Activated CD8-positive, alpha-beta memory T cell treated with anti-CD3 and anti-CD28 coated beads, Interleukin-2, amount 50 U/mL, for 1 hour (primary cell): Measurements from ENCODE around the gene FBXO30.

Experiments used
- DNase-seq: peaks from one replicate; pipeline ENCODE4 v3.0.0-alpha.2; 2020; ENCODE audit errors: extremely low read depth

FBXO30 gene

DNA sequence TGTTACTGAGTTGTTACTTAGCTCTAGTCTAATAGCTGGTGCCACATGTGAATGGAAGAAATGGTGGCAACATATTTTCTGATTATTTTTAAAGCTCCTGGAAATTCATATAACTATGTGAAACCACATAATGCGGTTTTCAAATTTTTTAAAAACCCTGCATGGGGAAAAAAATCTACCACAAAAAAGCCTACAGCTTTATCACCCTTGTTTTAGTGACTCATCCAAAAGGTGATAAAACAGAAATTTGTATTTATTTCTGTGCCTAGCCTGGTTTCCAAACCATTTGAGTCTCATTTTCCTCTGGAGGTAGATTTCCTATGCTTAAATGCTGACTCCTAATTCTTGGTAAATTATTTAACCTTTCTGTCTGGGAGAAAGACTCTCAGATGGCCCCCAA, 5.4 kb upstream of the FBXO30 start:
- no peak for DNase-seq

GRCh38 chr6:145818796-145819195, 4.2 kb upstream of the FBXO30 start:
- no peak for DNase-seq

DNA sequence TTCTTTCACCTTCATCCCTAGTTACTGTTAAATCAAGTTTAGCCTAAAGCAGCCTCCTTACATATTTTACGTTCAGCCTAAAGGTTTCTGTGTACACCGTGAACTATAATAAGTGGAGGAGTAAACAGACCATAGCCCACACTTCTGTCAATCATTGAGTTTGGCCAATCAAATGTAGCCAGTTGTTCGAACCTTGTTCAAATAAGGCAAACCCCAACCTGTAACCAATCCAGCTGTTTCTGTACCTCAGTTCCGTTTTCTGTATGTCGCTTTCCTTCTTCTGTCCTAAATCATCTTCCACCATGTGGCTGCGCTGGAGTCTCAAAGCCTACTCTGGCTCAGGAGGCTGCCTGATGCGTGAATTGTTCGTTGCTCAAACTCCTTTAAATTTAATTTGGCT, 1.8 kb upstream of the FBXO30 start:
- DNase-seq: no peak

GRCh38 chr6:145815309-145816274, 997 bp upstream of the FBXO30 start:
- DNase-seq: no peak

DNA sequence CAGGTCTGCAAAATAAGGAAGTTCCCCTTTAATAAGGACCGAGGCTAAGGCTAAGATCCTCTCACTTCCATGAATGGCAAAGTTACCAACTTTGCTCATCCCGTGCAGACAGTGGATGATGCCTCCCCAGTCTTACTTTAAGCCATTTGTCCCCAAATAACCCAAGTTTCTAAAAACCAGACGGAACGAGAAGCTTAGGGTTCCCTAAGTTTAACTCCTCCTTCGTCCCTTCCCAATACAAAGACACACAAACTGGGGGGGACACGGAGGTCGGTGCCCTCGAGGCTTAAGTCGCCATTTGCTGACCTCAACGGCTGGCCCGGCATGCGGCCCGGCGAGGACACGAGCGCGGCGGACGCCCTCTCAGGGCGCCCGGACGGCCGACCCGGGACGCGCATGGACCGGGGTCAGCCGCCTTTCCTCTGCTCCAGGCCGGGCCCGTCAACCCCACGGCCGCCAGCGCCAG, 527 bp downstream of the FBXO30 start:
- no peak for DNase-seq

DNA sequence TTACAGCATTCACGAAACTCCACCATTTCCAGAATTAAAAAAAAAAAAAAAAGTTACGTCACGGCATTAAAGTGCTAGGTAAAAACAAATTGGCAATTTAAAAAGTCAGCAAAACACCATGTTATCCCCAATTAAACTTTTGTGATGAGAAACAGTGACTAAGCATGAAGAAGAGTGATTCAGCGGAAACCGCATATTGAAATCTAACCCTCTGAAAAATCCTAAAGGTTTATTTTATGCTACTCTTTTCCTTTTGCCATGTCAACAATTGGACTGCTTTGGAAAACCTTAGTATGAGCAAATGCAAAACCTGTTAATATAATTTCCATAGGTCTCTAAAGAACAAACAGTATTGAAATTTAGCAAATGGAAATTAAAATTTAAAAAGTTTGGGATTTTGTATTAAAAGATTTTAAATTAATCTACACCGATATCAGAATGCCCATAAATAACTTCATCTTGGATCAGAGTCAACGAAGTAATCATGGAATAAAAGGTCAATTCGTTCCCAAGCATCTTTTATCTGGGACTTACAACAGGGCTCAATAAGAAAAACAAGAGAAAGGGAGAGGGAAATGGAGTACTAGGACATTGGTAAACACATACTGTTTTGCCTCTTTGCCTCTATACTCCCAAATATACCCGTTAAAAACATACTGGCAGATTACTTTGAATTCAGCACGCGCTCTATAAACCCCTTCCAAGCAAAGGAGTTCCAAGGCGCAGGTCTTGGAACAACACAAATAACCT, 1.1 kb downstream of the FBXO30 start:
- DNase-seq: no peak

- no peak for DNase-seq
Measured at GRCh38 chr6:145811741-145812140, 2.9 kb downstream of the FBXO30 start.

- no peak for DNase-seq
Measured at GRCh38 chr6:145809785-145810184, 4.8 kb downstream of the FBXO30 start.

DNA sequence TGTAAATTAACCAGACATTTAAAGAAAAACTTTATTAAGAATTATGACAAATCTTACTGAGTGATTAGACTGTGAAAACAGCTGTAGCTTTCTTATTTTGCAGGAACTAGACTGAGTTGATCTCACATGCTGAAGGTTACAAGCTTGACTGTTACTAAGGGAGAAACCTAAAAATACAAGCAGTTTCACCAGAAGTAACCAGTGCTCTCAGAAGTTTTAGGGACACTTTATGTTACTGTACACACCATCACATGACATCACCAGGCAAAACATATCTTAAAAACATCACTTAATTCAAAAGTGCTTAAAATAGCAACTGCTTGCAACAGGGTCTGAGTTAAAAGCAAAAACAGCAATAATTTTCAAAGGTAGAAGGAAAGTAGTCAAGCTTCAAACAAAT, 5.4 kb downstream of the FBXO30 start:
- DNase-seq: no peak

- no peak for DNase-seq
Measured at GRCh38 chr6:145808239-145808638, 6.4 kb downstream of the FBXO30 start.

DNA sequence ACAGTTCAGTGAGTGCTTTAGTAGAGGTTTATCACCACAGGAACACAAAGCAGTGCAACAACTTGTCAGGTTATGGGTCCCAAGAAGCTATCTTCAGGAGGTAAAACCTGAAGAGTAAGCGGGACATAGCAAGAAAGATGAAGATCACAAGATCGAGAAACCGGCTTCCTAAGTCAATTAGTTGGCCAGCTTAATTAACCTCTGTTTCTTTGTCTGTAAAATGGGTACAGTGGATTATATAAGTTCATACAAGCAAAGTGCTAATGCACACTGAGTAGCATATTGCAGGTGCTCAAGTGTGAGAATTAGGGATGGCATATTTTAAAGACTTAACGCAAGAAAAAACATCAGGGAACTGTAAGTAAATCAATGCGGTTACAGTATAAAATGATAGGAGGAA, 12.5 kb downstream of the FBXO30 start:
- no peak for DNase-seq

GRCh38 chr6:145801021-145801420, 13.6 kb downstream of the FBXO30 start:
- no peak for DNase-seq

DNA sequence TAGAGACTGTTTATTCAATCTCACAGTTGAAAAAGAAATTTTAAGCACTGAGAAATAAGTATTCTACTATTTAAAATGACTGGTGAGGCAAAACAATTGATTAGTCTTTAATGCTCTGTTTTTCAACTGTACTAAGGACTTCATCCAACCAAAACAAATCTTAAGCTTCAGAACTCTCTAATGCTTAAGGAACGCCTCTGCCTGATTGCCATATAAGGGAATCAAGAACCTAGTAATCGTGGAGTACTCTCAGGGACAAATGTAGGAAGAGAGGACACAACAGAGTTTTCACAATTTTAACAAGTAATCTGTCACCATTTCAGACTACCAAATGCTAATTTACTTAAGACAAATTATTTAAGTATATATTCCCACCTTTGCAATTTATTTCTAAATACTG, 16.1 kb downstream of the FBXO30 start:
- DNase-seq: no peak

GRCh38 chr6:145789443-145789842, 25.2 kb downstream of the FBXO30 start:
- no peak for DNase-seq

DNA sequence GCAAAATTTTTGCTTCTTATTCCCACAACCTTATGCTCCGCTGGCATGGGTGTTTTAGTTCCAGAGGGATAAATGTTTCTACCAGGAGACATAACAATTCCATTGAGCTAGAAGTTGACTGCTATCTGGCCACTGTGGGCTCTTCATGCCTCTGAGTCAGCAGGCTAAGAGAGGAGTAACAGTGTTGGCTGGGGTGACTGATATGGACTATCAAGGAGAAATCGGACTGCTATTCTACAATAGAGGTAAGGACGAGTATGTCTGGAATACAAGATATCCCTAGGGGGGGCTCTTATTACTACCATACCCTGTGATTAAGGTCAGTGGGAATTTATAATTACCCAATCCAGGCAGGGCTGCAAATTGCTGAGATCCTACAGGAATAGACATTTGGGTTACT, 26.9 kb downstream of the FBXO30 start:
- DNase-seq: no peak

GRCh38 chr6:145784683-145785082, 29.9 kb downstream of the FBXO30 start:
- no peak for DNase-seq

DNA sequence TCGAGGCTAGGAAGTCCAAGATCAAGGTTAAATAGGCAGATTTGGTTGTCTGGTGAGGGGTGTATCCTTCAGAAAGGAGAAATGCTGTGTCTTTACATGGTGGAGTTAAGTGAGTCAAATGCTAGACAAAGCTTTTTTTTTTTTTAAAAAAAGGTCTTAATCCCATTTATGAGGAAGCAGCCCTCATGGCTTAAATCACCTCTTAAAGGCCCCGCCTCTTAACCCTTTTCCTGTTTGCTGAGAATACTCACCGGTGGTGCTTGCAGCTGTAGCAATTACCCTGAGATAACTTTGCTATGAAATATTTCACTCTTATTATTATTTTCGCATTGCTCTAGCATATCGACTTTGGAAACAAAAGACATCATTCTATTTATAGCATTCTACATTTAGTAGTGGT, 30.8 kb downstream of the FBXO30 start:
- DNase-seq: no peak

DNA sequence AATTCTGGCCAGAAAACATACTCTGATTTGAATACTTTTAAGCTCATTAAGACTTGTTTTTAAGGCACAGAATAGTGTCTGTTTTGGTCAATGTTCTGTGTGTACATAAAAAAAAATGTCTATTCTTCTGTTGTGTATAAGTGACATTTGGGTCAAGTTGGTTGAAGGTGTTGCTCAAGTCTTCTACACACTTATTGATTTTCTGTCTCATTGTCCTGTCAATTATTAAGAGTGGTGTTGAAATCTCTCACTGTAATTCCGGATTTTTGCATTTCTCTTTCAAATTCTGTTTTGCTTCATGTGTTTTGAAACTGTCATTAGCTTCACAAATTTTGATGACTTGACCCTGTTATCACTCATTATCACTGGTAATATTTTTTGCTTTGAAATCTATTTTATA, 41.7 kb downstream of the FBXO30 start:
- no peak for DNase-seq

DNA sequence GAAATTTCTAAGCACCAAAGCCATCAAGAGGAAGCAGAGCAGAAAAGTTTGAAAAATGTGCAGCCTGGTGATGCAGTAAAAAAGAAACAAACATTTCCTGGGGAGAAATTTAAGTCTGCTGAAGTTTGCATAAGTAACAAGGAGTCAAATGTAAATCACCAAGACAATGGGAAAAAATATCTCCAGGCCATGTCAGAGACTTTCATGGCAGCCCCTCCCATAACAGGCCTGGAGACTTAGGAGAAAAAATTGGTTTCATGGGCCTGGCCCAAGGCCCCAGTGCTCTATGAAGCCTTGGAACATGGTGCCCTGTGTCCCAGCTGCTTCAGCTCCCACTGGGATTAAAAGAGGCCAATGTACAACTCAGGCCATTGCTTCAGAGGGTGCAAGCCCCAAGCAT, 49.1 kb downstream of the FBXO30 start:
- no peak for DNase-seq

GRCh38 chr6:145763742-145764141, 50.9 kb downstream of the FBXO30 start:
- no peak for DNase-seq

- no peak for DNase-seq
Measured at GRCh38 chr6:145761584-145761983, 53.0 kb downstream of the FBXO30 start.

GRCh38 chr6:145758113-145758512, 56.5 kb downstream of the FBXO30 start:
- no peak for DNase-seq

DNA sequence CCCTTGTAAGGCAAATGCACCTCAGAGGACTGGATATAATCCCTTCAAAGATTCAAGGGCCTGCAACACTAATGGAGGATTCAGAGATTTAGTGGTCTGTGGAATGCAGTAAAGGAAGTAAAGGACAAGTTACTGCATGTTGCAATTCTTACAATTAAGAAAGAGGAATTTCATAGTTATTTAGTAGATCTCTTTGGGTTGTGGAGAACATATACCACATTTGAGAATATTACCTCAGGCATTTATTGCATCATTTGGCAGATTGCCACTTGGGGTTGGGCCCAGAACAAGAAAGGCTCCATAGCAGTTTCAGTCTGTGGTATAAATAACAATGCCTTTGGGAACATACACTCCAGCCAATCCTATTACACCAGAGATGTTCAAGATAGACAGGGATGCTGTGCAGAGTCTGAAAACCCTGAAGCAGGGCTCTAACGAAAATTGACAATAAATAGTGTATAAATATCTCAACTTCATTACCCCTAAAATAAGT, 58.4 kb downstream of the FBXO30 start:
- DNase-seq: no peak
